GM18526 (cell line): ENCODE data around the gene OLFML2B.

Experiments
- POLR2A ChIP-seq: IDR thresholded peaks from 3 replicates; pipeline ENCODE4 v1.6.1; 2011; ENCODE audit not compliant: insufficient read length; ENCODE audit errors: extremely low read depth

The OLFML2B gene

DNA sequence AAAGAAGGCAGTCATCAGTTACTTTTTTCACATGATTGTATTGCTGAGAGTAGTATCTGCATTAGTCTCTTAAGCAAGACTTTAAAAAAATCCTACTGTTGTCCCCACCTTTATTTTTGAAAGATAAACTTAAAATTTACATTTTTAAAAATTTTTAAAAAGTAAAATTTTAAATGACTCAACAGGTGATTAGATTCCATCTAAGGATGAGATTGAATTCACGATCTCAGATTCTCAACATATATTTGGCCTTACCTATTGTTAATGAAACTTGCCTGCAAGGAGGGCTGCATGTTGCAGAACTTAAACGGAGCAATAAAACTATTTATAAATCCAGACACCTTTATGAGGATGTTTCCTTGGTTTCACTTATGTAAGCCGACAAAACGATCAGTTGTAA, 75.2 kb downstream of the OLFML2B start:
- no peak for TF ChIP-seq POLR2A

DNA sequence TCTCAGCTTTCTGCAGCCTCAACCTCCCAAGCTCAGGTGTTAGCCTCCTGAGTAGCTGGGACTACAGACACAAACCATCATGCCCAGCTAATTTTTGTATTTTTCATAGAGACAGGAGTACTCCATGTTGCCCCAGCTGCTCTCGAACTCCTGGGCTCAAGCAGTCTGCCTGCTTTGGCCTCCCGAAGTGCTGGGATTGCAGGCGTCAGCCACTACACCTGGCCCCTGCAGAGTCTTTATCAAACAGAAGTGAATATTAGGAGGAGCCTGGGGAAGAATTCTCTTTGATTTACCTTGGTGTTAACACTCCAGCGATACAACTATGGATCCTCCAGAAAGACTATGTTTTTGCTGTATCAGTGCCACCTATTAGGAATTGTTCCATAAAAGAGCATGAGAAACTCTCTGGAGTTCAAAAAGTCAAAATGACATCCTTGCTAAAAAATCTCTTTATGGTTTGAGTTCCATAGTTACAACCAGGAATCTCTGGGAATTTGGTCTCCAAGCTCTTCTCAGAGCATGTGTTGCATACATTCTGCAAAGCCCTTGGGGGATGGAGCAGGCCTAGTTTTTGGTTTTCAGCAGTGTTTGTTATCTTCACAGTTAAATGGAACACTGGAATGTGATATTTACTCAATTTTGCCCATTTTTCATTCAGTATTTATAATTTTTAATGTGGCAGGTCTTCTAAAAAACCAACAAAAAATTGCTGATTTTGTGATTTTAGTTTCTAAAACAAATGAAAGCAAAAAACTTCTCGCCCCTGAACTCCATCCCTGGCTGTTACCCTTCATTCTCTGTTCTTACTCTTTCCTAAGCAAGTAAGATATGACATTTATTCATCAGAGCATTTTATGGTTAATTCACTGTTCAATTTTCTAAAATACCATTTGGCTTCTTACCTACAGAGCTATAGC, 77.3 kb downstream of the OLFML2B start:
- TF ChIP-seq POLR2A, result no peak

DNA sequence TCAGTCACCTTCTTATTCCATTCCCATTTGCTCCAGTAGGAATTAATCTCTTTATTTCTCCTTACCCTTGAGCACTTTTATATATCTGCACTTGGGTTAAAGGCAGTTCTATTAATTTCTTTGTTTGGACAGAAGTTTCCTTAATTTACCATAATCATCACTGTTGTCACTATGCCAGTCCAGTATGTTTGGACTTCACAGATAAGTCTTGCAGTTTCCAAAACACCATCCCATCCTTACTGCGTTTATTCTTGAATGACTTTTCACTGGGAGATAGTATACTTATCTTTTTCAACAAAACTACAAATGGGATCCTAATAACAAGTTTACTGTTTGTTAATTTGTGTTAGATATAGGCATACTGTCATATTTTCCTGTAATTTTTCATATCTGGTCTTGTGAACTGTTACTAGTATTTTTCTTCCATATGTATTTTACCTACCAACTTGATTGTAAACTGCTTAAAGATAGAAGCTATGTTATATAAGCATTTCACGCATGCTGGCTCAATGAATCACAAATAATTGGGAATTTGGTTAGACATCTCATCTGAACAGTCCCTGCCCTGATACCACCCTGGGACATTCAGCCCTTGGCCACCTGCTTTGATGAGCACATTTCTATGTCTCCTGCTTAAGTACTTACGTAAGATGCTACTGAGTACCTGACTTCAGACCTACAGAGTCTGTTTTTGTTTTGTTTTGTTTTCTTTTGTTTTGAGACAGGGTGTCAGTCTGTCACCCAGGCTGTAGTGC, 78.2 kb downstream of the OLFML2B start:
- TF ChIP-seq POLR2A, result no peak

DNA sequence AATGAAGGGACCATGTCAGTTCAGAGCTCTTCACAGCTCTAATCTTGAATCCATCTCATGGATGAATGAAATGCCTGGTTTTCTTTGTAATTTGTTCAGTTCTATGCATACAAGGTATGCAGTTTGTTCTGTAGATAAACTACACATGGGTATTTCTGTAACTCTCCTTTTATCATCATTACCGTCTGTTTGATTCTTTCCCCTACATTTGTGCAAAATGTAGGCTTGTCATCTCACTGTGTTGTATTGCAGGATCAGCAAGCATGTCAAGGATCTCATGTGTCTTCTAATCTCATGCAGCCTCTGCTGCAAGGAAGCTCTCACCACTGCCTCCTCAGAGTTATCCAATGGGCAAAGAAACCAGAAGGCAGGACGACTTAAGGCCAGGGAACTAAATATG, 79.3 kb downstream of the OLFML2B start:
- no peak for TF ChIP-seq POLR2A

DNA sequence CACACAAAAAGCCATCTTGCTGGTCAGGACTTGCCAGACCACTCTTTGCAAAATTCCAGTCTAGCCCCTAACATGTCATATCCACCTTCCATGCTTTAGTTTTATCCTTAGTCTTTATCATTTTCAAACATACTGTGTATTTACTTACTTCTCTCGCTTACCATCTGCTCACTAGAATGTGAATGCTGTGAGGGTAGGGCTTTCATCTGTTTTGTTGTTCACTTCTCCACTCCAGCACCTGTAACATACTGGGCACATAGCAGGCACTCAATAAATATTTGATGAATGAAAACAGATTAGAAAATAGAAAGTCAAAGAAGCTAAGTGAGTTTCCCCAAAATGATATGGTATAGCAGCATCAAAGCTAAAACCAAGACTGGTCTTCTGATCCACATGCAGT, 79.9 kb downstream of the OLFML2B start:
- TF ChIP-seq POLR2A, result no peak

DNA sequence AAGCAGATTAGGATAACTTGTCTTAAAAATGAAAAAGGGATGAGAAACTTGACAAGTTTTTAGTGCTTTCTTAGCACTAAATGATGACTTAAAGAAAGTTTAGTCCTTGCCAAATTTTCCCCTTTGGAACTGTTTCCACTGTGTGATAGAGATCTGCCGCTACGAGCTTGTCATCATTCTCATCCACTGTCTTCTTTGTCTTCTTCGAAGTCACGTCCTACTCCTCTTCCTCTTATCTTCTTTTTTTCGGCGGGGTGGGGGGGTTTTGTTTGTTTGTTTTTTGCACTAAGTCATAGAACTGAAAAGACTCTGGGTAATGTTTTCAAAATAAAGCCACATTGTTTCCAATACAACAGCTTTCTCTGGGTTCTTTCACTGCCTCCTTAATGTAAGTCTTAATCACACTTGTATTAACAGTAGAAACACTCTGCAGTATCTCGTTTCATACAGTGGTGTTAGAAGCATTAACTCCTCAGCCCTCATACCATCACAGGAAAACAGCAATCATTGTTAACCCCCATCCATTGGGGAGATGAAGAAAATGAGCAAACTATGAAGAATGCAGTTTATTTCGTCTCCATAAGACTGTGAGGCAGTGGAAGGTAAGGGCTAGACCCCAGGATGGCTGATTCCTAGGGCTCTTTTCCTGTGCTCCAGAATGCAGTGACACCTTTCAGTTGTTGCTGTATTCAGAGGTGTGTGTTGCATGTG, 81.8 kb downstream of the OLFML2B start:
- TF ChIP-seq POLR2A, result no peak

DNA sequence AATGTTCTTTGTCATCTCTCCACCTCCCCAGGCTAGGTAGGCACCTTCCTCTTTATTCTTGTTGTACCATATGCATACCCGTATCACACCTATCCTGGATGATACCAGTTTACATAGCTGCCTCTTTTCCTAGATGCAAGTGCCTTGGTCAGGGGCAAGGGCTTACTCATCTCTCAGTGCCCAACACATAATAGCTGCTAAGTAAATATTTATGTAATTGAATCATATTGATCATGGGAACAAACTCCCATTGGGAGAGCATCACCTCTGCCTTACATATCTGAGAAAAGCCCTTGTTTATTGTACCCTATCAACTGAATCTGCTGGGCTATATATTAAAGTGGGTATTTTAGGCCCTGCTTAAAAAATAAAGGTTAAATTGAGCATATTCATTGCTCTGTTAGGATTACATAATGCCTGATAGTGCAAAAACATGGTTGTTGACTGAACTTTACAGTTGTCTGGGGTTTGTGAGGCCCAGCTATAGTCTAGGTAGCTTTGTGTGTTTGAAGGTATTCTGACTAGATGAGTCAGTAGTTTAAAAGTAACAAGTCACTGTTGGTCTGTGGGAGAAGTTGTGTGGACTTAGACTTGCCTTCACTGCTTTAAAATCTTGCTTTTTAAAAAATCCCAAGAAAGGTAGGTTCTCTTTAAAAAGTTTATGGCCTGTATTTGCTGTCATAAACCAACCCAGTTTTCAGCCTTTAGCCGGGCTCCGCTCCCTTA, 82.6 kb downstream of the OLFML2B start:
- TF ChIP-seq POLR2A, result no peak

DNA sequence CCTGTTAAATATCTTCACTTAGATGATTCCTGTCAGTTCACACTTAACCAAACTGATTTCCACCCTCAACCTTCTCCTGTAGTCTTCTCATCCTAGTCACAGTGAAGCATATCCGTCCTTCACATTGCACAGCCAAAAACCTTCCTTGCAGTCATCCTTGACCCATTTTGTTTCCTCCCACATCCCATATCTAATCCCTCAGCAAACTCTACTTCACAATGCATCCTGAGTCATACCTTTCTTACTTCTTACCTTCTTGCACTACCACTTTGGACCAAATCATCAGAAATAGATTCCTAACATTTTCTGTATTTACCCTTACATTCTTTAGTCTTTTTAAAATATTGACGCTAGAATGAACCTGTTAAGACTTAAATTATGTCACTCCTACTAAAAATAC, 86.9 kb downstream of the OLFML2B start:
- TF ChIP-seq POLR2A, result no peak

DNA sequence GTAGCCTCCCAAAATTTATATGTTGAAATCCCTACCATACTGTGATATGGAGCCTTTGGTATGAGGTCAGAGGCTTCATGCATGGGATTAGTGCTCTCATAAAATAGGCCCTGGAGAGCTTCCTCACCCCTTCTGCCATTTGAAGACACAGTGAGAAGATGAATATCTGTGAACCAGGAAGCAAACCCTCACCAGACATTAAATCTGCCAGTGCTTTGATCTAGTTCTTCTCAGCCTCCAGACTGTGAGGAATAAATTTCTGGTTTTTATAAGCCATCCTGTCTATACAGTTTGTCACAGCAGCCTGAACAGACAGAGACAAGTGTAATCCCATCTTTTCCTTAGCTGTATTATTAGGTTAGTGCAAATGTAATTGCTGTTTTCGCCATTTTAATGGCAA, 88.4 kb downstream of the OLFML2B start:
- no peak for TF ChIP-seq POLR2A

DNA sequence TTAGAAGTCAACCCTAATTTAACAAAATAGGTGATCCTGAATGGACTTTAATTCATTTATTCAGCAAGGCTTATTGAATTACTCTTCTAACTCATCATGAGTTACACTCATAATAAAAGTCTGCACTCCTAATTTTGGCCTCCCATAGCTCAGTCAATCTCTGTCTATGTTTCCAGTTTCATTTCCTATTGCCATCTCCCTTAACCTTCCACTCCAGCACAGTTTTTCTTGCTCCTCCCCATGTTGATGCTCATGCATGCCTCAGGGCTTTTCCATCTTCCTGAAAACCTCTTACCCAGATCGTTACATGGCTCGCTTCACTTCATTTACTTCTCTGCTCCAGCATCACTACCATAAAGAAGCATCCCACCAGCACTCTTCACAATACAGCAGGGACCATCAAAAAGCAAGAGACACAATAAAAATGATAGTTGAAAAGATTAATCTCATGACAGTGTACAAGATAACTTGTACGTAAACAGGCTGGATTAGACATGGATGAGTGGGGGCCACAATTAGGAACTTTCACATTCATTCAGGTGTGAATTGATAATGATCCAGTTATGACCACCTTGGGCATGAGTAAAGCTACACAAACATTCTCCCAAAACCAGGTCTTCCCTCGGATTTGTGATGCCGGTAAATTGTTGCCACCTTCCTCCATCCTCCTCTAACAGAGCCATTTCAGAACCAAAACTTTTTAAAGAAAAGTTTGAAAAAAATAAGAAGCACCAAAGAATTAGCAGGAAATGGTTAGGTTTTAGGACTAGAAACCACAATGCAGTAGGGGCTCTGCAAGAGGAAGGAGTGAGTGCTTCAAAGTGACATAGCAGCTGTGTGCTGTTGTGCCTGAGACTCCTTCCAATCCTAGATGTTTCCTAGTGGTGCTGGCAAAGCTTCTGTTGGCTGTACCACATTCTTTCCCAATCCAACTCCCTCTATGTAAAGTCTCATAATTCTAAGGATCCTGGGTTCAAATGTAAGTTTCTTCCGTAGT, 89.8 kb downstream of the OLFML2B start:
- TF ChIP-seq POLR2A, result no peak
